T-helper 2 cell treated with Interferon-gamma antibody and Interleukin-4, amounts not matched to agents 100 ng/mL and 5 ng/mL, for 36 hours (primary cell): ENCODE data around the gene SLC4A5. TPM values are rescaled to one million over a fixed set of nuclear protein-coding genes. Genes with fewer than 3 reads are reported as not detected.

Experiments used
- intact Hi-C: fragments of 100-400 bp; cut with micrococcal nuclease; formaldehyde crosslinking; loops from one replicate; pipeline ENCODE4 v1.15.1; 2023
- total RNA-seq: library from RNA; stranded (reverse); gene quantifications from 2 replicates; pipeline ENCODE4 v1.2.3, GENCODE V29; 2022

The SLC4A5 gene
- total RNA-seq, 1 donor from 2014 or later, result 0.86 TPM

DNA sequence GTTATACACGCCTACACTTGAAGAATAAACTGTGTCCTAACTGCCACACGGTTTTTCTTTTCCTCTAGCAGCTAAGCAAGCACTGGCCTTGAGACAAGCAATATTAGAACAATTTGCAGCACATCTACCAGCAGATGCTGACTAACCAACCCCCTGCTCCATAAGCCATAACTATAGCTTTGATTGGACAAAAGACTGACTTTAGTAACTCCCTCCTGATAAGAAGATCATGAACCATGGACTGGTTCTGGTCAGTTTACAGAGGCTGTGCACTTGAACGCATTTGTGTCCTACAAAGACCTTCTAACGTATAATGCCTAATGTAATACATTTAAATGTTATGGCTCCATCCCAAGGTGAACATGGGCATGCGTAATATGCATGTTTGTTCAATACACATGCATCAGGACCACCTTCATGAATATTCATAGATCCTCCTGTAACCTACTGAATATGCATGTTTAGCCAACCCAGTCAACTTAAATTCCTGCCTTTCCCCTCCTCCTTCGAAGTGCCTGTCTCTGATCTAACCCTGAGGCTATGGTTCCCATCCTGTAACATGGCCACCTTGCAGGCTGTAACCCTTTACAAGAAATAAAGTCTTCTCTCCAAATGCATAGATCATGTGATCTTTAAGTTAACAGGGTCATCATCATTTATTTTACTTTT is 26.5 kb downstream of the SLC4A5 start:
- intact Hi-C loops, result no loop called here

DNA sequence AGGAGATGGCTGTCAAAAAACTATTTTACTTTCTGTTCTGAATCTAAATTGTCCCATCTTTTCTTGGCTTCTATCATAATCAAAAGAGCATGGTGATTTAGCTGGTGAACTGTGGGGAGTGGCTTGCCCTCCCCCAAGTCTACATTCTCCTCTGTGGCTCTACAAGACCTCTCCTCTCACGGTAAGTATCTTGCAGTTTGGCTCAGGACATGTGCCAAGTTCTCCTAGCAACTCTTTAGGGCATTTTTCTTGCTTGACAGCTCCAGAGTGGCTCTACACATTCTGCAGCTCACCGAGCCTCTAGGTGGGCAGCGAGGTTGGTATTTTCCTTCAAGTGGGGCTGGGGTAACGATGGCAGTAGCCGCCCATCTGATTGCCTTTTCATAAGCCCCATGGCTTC is 29.1 kb downstream of the SLC4A5 start:
- intact Hi-C loops, result no loop called here

DNA sequence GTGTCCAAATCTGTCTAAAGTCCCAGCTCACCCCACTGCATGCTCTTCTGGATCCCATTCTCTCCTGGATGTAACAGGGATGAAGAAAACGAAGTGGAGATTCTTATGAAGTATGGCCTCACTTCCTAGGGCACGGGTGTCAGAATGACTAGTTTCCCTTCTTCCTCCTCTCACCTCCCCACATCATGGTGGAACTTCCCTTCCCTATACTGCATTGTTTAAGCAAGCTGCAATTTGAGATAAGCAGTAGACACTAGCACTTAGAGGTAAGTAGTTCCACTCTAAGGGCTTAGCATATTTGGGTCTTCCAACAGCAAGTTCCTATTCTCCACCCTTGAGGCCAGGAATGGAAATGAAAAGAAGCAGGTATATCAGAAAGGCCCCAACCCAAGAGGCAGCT is 29.7 kb downstream of the SLC4A5 start:
- intact Hi-C loops, result no loop called here

DNA sequence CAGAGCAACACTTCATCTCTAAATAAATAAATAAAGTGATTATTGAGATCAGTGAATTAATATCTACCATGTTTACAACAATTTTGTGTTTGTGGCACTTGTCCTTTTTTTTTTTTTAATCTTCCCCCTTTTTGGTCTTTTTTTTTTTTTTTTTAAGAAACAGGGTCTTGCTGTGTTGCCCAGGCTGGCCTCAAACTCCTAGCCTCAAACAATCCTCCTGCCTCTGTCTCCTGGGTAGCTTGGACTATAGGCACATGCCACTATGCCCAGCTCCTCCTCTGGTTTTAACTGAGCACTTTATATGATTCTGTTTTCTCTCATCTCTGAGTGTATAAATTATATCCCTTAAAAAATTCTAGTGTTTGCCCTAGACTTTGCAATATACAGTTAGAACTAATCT is 30.3 kb downstream of the SLC4A5 start:
- intact Hi-C loops, result no loop called here

DNA sequence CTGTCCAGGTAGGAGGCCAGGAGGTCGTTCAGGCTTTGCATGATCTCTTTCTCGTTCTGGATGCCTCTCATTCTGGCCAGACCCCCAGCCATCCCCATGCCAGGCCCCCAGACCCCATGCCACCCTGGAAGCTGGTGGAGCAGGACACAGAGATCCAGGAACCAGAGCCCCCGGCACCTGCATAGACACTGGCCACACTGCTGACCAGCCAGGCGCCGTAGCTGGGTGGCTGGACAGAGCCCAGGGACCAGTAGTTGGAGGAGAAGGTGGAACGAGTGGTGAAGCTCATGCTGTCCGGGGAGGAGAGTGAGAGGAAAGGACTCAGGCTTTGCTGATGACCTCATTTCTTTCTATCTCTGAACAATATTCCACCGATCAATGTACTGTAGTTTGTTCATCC is 35.5 kb downstream of the SLC4A5 start:
- intact Hi-C loops, result no loop called here

DNA sequence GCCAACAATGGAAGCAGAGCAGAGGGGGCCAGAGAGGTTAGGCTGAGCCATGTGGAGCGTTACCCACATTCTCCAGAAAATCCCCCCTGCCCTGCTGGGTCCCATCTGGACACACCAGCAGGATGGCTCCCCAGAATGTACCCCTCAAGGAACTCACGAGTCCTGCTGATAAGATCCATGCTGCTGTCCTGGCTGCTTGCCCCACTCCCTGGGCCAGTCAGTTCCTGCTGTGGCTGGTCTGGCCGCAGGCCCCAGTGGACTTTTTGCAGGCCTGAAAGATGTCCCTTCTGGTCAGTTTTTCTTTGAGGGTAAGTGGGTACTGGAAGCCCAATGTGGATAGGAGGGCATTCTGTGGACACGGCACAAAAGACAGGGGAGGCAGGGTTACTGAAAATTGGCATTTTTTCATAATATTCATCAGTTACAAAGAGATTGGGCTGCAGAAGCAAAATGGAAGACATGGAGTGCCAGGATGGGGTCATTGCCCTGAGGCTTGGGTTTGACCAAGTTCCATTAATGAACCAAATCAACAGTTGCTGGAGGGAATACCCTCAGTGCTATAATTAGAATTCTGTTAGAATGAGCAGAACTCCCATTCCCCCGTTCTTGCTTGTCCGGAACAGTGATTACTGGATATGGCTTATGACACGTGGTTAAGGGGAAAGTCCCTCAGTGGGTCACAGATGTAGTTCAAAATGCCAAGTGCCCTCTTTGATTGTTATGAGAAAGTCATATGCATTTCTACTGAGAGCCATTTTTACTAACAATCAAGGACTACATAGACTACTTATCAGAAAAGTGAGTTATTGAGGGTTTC is 38.7 kb downstream of the SLC4A5 start:
- intact Hi-C loops, result no loop called here

DNA sequence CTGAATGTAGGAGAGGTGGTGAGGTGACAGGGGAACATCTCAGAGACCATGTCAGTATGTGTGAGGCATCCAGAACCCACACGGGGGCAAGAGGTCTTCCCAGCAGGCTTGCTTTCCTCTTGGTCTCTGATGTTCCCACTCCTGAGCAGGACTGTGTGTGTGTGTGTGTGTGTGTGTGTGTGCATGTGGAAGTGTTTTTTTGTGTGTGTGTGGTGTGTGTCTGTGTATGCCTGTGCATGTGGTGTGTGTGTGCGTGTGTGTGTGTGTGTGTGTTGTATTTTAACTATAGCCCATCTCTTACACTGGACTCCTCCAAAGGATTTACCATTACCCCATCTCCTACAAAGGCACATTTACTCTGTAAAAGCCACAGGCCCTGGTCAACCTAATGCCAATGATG is 40.4 kb downstream of the SLC4A5 start:
- intact Hi-C loops, result no loop called here

DNA sequence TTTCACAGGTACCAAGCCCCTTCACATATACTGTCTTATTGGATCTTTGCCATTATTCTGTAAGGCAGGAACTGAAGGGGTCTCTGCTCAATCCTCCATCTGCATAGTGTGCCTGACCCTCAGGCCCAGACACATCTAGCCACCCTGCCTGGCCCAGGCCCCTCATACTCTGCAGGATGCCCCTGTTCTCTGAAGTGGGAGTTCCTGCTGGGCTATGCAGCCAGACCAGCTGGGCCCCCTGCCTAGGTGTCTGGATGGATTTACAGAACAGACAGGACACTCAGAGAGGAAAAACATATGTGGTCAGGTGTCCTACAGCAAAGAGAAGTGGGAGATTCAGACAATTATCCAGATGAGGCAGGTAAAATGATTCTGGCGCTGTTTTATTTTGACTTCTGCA is 42.0 kb downstream of the SLC4A5 start:
- intact Hi-C loops, result no loop called here

DNA sequence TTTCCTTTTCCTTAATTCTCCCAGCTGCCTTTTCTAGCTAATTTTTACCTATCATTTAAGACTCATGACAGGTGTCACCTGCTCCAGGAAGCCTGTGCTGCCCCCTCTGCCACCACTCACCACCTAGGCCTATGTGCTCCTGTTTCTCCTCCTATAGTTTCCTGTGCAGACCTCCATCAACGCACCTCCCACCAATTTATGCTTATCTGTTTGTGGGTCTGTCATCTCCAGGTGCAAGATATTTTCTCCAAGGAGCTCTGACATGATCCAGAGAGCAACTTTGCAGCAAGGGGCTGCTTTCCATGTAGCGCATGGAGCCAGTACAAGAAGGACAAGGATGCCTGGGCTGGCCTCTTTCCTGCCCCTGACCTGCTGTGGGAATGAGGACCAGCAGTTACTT is 42.7 kb downstream of the SLC4A5 start:
- intact Hi-C loops, result no loop called here

DNA sequence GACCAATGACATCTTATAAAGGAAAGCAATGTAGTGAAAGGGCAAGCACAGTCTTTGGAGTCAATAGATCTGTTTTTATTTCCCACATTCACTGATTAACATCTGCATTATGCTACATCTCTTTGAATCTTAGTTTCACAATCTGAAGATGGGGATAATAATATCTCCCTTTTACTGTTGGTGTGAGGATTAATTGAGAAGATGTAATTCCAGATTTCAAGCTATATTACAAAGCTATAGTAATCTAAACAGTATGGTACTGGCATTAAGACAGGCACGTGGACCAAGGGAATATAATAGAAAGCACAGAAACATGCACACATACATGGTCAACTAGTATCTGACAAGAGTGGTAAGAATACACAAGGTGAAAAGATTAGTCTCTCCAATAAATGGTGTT is 45.3 kb downstream of the SLC4A5 start:
- intact Hi-C loops, result no loop called here

DNA sequence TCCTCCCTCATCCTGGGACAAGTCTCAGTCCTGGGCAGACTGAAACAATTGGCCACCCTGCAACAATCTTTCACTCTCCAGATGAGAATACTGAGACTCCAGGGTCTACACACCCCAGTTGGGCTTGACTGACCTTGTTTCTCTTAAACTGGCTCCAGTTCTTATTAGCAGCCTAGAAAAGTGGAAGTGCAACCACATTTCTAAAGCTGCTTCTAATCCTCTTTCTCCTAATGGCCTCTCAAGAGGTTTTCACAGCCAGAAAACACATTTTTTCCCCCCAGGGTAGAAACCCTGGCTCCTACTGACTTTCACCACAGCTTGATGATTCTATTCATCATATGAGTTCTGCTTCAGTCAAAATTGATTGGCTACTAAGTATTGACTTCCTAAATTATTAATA is 45.8 kb downstream of the SLC4A5 start:
- intact Hi-C loops, result no loop called here

DNA sequence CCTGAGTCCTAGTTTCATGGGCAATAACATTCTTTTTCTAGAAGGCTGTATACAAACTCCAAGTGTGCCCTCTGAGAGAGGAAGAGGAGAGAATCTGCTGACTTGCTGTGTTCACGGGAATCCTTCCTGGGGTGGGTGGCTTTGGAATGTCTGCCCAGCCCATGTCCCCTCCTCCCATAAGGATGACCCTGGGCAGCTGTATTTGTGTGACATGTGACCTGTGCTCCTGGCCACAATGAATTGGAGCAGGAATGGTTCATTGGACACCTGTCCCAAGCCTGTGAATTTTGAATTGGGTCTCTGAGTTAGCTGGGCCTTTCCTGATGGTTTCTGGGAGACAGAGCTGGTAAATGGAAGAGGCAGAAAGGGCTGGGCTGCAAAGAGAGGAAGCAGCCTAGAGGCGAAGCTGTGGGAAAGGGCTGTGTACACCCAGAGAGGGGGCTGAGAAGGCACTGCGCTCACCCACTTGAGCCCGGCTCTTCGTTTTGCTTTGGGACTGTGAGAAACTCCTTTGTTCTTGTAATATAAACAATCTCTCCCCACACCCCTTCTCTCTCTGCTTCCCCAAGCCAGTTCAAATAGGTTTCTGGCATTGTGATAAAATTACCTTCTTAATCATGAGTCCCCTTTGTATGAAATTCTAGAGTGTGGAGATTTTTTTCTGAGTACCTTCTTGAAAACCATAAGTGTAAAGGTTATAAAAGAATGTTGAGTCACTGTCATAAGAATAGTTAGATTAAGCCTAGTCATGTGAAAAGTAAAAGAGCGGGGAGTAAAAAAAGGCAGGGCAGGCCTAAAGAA is 49.8 kb downstream of the SLC4A5 start:
- intact Hi-C loops, result no loop called here

DNA sequence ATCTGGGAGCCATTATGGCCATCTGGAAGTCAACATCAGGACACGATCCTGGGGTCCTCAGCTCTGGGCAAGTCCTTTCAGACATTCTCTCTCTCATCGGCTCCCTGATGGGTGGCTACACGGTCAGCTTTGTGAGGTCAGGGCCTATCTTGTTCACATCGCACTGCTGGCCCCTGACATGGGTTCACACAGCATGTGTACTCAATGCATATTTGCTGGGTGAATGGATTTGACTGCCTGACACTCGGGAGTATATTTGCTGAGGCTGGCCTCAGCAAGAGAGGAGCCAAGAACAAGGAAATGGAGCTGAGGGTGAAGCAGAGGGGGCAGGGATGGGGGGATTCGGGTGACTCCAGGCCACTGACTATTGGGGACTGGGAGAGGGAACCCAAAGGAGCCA is 50.5 kb downstream of the SLC4A5 start:
- intact Hi-C loops, result no loop called here

DNA sequence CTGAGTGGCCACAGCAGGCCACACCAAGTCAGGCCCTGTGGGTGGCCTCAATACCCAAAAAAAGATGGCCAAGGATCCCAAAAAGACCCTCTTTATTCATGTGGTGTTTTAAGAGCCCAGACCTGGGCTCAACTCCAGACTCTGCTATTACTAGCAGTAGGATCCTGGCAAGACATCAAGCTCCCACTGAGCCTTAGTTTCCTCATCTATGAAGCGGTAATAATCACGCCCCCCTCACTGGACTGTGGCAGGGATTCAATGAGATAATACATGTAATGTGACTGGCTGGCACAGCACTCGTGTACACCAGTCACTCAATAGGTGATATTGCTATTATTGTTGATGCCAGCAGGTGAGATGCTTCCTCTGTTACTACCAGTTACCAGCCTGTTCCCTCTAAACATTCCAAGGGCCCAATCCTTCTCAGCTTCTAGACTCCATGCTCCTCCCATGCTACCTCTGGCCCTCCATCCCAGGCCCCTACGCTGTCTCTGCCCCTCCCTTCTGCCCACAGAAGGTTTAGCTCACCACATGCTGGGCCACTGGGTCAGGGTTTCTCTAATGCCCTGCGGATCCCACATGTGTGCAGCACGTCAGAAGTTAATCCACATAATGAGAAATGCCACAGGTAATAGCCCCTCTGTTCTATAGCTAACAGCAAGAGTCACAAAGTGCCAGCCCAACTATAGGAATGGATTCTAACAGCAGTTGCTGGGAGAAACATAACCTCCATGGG is 51.2 kb downstream of the SLC4A5 start:
- intact Hi-C loops, result no loop called here

DNA sequence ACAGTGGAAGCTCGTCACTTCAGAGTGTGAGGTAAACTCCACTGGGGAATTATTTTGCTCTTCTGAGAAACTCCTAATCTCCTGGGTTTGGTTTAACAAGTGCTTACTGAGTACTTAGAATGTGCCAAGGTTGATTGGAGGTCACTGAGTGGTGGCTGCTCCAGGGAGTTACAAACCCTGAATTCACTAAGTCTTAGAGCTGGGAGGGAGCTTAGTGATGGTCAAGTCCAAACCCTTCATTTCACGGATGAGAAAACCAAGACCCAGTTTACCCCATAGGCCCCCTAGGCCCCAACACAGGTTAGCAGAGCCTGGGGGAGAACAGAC is 52.0 kb downstream of the SLC4A5 start:
- intact Hi-C loops, result no loop called here

DNA sequence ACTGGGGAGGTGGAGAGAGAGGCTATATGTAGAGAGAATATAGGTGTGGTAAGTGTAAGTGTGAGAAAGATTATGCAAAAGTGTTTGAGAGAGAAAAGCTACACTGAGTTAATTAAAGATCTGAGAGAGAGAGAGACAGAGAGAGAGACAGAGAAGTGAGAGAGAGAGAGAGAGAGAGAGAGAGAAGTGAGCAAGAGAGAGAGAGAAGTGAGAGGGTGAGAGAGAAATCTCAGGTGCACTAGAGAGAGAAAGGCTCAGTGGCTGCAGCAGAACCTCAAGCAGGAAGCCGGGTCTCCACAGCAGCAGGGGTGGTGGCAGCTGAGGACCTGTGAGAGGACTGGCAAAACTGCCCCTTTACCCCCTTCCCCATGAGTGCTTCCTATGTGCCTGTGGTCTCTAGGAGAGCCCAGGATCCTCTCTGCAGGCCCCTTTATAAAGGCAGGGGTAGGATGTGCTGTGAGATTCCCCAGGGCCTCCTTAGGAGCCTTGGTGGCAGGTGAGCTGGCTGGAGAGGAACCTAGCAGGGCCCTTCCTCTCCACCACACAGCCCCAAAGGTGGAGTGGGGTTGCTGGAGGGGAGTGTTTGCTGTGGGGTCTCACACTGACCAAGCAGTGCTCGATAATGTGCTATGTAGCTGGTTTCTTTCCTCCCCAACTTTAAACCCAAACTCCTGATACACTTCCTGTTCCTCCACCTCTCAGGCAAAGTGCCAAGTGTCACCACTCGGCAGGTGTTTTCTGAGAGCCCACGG is 52.6 kb downstream of the SLC4A5 start:
- intact Hi-C loops, result no loop called here

DNA sequence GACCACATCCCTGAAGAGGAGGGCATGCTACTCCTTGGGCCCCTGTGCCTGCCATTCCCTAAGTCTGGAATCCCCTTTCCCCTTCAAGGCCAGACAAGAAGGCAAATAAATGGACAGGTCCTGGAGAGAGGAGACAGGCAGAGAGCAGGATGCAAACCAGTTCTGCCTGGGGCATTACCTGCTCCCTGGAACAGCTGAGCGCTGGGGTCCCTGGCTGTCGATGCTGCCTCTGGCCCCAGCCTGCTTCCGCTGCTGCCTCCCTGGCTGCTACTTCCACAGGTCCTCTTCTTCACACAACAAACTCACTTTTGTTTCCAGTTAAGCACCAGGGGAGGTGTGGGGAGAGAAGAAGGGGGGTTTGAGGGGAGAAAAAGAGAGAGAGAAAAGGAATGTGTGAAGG is 53.1 kb downstream of the SLC4A5 start:
- intact Hi-C loops, result no loop called here

DNA sequence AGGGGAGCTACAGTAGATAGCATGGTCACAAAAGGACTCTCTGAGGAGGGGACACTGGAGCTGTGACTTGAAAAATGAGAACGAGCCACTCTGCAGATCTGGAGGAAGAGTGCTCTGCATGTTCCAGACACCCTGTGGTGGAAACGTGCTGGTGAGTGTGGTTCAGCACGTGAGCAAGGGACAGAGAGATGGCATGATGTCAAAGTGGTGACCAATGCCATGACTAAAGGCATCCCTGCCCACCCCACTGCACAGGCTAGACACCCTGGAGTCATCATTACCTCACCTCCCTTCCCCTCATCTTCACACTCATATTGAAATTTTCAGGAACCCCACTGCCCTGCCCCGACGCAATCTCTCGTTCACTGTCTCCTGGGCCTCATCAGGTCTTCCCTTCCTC is 56.5 kb downstream of the SLC4A5 start:
- intact Hi-C loops, result no loop called here

DNA sequence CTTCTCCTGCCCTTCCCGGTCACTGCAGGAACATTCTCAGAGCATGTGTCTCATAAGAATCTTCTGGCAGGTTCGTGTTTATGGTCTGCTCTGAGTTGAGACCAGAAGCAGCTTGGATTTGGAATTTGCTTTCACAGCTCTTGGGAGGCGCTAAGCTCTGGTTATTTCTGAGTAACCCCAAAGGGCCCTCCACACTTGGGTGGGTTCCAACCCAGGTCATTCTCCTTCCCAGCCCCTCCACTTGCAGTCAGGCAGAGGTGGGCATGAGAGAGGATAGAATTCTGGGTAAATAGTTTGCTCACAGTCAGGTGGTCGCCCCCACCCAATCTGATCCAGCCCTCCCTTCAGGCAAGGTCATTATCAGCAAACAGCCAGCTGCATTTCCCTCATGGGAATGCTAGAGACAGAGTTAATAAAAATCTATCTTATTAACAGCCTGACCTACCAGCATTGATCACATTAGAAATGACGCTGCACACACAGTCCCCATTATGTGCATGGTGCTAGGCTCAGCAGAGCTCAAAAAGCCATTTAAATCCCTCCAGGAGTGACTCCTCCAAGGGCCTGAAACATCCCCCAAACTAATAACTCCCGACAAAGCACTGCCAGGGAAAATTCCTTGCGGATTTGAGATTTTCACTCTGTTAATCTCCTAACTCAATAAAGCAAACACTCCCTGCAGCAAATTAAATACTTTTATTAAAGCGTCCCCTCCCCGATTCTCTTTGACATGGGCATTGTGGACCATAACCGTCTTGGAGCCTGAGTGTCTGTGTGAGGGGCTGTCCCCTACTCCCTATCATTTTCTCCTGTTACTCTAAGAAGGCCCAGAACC is 61.9 kb downstream of the SLC4A5 start:
- intact Hi-C loops, result no loop called here

DNA sequence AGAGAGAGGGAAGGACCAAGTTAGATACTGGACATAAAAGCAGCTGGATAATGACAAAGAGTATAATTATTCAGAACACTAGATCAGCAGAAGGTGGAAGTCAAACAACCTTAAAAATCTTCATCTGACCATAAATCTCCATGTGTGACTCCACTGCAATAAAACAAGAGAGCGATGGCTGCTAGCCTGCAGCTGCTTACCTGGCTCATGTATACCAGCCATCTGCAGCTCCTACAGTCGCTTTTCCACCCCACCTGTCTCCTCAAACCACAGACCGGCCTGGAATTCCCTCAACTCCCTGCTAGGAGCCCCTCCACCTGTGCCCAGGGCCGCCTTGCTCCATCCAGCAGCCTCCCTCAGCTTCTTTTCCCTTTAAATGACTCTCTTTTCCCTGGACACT is 64.5 kb downstream of the SLC4A5 start:
- intact Hi-C loops, result no loop called here
